ENCODE measurements around the gene RTTN.

The RTTN gene

DNA sequence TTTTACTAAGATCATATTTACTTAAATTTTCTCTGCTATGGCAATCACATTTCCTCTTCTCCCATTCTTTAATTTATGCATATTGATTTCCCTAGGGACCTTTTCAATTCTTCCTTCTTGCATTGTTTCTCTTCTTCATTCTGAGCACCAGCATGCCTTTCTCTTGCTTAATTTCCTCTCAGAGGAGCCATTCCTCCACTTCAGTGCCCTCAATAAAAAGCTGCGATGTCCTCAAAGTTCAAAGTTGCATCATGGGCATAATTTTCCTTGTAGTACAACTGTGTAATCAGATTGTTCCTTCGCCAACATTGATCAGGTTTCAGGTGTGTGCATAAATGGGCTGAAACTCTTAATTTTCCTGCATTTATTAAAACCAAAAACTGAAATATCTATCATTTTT lies 236.0 kb downstream of the RTTN start:
- TF ChIP-seq POLR2AphosphoS5 (IDR thresholded peaks at IDR 0.05; ENCODE audit: low read depth, low read length), result no peak
- TF ChIP-seq TAF1 (IDR thresholded peaks at IDR 0.05; ENCODE audit: borderline replicate concordance, insufficient read depth, low read length), result no peak
- TF ChIP-seq FOXP2 (optimal IDR thresholded peaks at IDR 0.05; ENCODE audit: borderline replicate concordance, extremely low read depth, extremely low read length, insufficient read depth), result no peak
- TF ChIP-seq, protein P1, sequence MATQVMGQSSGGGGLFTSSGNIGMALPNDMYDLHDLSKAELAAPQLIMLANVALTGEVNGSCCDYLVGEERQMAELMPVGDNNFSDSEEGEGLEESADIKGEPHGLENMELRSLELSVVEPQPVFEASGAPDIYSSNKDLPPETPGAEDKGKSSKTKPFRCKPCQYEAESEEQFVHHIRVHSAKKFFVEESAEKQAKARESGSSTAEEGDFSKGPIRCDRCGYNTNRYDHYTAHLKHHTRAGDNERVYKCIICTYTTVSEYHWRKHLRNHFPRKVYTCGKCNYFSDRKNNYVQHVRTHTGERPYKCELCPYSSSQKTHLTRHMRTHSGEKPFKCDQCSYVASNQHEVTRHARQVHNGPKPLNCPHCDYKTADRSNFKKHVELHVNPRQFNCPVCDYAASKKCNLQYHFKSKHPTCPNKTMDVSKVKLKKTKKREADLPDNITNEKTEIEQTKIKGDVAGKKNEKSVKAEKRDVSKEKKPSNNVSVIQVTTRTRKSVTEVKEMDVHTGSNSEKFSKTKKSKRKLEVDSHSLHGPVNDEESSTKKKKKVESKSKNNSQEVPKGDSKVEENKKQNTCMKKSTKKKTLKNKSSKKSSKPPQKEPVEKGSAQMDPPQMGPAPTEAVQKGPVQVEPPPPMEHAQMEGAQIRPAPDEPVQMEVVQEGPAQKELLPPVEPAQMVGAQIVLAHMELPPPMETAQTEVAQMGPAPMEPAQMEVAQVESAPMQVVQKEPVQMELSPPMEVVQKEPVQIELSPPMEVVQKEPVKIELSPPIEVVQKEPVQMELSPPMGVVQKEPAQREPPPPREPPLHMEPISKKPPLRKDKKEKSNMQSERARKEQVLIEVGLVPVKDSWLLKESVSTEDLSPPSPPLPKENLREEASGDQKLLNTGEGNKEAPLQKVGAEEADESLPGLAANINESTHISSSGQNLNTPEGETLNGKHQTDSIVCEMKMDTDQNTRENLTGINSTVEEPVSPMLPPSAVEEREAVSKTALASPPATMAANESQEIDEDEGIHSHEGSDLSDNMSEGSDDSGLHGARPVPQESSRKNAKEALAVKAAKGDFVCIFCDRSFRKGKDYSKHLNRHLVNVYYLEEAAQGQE (IDR thresholded peaks at IDR 0.05; ENCODE audit: insufficient read depth in 1 of 2, low read depth in 2 of 2, low read length in 2 of 2), result no peak
- TF ChIP-seq SIN3A (IDR thresholded peaks at IDR 0.05; ENCODE audit: borderline replicate concordance, insufficient read depth, low read length), result no peak

DNA sequence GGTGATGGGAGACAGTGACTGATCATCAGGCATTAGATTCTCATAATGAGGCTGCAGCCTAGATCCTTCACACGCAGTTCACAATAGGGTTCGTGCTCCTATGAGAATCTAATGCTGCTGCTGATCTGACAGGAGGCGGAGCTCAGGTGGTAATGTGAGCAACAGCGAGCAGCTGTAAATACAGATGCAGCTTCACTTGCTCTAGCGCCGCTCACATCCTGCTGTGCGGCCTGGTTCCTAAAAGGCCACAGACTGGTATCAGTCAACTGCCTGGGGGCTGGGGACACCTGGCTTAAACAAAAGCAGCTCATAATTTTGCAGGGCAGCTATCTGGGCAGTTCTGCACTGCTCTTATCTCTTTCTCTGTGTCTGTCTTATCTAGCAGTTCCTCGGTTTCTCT lies 237.4 kb downstream of the RTTN start:
- TF ChIP-seq, protein P1 (IDR thresholded peaks at IDR 0.05; ENCODE audit: insufficient read depth in 1 of 2, low read depth in 2 of 2, low read length in 2 of 2), result no peak
- TF ChIP-seq SIN3A (IDR thresholded peaks at IDR 0.05; ENCODE audit: borderline replicate concordance, insufficient read depth, low read length) (no peak), TAF1 (IDR thresholded peaks at IDR 0.05; ENCODE audit: borderline replicate concordance, insufficient read depth, low read length) (no peak), POLR2AphosphoS5 (IDR thresholded peaks at IDR 0.05; ENCODE audit: low read depth, low read length) (no peak), FOXP2 (optimal IDR thresholded peaks at IDR 0.05; ENCODE audit: borderline replicate concordance, extremely low read depth, extremely low read length, insufficient read depth) (no peak)

DNA sequence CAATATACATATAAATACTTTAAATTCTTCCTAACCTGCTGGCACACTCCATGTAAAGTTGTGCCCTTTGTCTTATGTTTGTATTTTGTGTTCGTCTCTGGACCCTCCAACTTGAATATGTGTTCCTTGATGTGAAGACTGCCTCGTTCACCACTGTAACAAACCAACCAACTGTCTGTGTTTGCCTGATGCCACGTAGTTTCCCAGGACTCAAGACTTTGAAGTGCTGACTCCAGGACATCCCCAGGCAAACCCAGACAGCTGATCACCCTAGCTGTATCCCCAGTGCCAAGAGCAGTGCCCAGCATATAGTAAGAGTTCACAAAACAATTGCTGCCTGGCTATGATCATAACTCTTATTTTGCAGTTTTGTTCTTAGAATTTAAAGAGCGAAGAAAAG lies 242.3 kb downstream of the RTTN start:
- TF ChIP-seq, protein P1 (IDR thresholded peaks at IDR 0.05; ENCODE audit: insufficient read depth in 1 of 2, low read depth in 2 of 2, low read length in 2 of 2), result no peak
- TF ChIP-seq SIN3A (IDR thresholded peaks at IDR 0.05; ENCODE audit: borderline replicate concordance, insufficient read depth, low read length), result no peak
- TF ChIP-seq FOXP2 (optimal IDR thresholded peaks at IDR 0.05; ENCODE audit: borderline replicate concordance, extremely low read depth, extremely low read length, insufficient read depth), result no peak
- TF ChIP-seq TAF1 (IDR thresholded peaks at IDR 0.05; ENCODE audit: borderline replicate concordance, insufficient read depth, low read length), result no peak
- TF ChIP-seq POLR2AphosphoS5 (IDR thresholded peaks at IDR 0.05; ENCODE audit: low read depth, low read length), result no peak

DNA sequence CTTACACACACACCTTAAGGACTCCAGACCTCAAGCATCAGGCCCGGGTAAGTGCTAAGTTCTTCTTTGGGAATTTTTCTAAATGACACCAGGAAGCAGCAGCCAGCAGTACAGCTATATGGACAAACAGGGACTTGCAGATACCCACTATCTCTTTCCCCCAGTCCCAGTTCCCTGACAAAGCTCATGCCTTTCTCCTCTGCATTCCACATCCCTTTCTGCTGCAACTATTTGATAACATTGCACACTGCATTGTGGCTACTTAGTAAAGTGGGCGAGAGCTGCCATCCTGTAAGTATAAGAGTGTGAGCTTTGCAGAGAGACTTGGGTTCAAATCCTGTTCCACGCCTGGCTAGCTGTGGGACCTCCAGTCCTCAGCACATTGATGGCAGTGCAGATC lies 243.8 kb downstream of the RTTN start:
- TF ChIP-seq FOXP2 (optimal IDR thresholded peaks at IDR 0.05; ENCODE audit: borderline replicate concordance, extremely low read depth, extremely low read length, insufficient read depth) (no peak), SIN3A (IDR thresholded peaks at IDR 0.05; ENCODE audit: borderline replicate concordance, insufficient read depth, low read length) (no peak), POLR2AphosphoS5 (IDR thresholded peaks at IDR 0.05; ENCODE audit: low read depth, low read length) (no peak), TAF1 (IDR thresholded peaks at IDR 0.05; ENCODE audit: borderline replicate concordance, insufficient read depth, low read length) (no peak)
- TF ChIP-seq, protein P1 (IDR thresholded peaks at IDR 0.05; ENCODE audit: insufficient read depth in 1 of 2, low read depth in 2 of 2, low read length in 2 of 2), result no peak

DNA sequence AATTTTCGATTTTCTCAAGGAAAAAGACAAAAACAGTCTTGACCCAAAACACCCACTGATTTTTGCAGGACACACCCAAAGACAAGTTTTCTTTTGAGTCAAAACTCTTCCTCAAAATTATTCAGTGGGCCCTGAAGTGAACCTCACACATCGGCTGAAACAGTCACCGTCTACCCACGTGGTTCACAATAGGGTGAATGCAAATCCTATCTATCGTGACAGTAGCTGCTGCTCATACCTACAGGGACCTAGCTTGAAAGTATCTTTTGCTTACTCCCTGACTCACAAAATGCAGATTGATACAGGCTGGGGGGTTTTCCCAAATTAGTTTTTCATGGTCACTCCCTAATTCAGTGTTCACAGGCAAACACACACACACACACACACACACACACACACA lies 247.1 kb downstream of the RTTN start:
- TF ChIP-seq SIN3A (IDR thresholded peaks at IDR 0.05; ENCODE audit: borderline replicate concordance, insufficient read depth, low read length), result no peak
- no peak for TF ChIP-seq POLR2AphosphoS5 (IDR thresholded peaks at IDR 0.05; ENCODE audit: low read depth, low read length)
- TF ChIP-seq, protein P1 (IDR thresholded peaks at IDR 0.05; ENCODE audit: insufficient read depth in 1 of 2, low read depth in 2 of 2, low read length in 2 of 2), result no peak
- TF ChIP-seq FOXP2 (optimal IDR thresholded peaks at IDR 0.05; ENCODE audit: borderline replicate concordance, extremely low read depth, extremely low read length, insufficient read depth), result no peak
- no peak for TF ChIP-seq TAF1 (IDR thresholded peaks at IDR 0.05; ENCODE audit: borderline replicate concordance, insufficient read depth, low read length)

Data from PFSK-1 (cell line).